Activated CD8-positive, alpha-beta memory T cell treated with anti-CD3 and anti-CD28 coated beads, Interleukin-2, amount 50 U/mL, for 24 hours (primary cell): ENCODE measurements around the gene SFMBT2.

Source experiments
- DNase-seq: peaks from one replicate; pipeline ENCODE4 v3.0.0-alpha.2; 2020; ENCODE audit errors: extremely low read depth

The SFMBT2 gene

DNA sequence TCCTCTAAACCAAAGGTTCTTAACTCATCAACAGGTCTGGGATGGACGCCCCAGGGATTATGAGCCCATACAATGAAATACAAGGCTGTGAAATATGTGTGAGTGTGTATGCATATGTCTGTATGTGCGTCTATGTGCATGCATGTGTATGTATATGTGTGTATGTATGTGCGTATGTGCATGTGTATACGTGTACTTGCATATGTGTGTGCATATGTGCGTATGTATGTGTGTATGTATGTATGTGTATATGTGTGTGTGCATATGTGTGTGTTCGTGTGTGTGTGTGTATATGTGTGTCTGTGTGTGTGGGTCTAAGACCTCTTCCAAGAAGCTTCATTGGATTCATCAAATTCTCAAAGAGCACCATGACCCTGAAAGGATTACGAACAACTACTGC, 112.3 kb downstream of the SFMBT2 start:
- no peak for DNase-seq

DNA sequence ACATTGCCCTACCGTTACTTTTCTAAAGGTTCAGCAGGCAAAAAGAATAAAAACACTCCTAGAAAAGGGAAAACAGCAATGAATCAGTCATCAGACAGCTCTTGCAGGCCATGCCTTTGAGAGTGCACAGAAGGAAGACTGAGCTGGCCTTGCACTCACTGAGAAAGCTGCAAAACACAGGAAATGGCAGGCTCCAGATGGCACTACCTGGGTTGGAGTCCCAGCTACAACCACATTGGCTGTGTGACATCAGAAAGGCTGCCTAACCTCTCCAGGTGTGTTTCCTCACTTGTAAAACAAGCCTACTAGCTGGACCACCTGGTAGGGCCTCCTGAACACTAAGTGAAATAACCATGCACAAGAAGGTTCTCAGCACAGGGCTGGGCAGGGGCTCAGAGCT, 113.7 kb downstream of the SFMBT2 start:
- DNase-seq, result no peak

- no peak for DNase-seq
Observed at GRCh38 chr10:7296648-7297047, 114.2 kb downstream of the SFMBT2 start.

DNA sequence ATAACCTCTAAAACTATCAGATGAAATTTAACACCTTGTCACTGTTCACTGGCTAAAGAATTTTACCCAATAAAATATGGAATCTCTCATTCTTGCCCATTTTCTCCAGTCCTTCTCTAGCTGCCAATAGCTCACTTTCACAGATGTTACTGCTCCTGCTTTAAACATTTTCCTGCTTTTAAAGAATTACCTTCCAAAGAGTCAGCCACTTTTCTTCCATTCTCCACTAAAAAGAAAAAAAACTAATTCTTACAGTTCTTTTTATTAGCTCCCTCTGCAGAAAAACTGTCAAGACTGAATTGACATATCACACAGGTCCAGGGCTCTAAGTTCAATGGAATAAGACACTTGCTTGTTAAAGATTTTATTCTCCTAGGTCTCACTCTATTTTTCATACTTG, 114.8 kb downstream of the SFMBT2 start:
- no peak for DNase-seq

DNA sequence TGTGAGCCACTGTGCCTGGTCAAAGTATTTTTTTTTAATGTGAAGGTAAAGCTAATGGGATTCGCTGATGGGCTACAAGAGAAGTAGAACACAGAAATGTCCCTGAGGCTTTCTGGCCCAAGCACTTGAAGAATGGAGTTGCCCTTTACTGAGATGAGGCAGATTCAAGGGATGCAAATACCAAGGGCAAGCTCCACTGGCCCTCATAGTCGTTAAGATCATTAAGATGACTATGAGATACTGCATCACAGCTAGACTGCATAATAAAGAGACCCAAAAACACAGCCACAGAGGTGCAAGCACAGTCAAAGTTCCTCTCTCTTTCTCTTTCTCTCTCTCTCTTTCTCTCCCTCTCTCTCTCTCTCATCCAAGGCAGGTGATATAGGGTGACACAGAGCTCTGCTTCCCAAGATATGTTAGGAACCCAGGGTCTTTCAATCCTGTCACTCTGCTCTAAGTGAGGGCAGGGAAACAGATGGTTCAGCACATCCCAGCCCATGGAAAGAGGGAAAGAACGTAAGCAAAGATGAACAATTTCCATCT, 117.4 kb downstream of the SFMBT2 start:
- DNase-seq, result no peak

DNA sequence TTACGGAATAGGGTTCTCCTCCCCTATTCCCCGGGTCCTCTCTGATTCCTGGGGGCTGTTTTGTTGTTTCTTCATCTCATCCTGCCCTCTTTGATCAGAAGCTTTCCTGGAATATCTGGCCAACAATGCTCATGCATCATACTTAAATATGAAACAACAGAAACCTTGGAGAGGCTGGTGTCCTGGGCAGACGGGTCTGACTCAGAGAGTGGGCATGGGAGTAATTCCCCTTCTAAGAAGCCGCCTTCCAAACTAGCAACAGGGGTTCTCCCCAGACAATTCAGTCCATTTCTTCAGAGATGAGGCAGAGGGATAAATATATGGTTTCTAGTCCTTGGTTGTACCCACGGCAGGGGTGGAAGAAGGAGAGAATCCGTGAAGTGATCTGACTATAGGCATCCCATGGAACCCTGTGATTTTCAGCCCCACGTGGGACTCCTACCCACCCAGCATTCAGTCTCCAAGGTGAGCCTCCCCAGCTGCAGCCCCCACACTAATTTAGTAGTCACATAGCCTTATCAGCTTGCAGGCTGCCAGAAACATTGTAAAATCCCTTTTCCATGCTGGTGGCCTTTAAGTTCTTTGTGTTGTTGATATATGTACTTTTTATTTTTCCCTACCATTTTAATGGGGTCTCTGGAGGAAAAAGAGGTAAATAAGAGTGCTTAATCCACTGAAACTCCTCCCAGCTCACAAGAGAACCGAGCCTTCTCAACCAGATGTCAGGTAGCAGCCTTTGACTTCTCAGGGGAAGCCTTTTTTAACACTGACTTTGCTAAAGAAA, 119.2 kb downstream of the SFMBT2 start:
- DNase-seq, result no peak

DNA sequence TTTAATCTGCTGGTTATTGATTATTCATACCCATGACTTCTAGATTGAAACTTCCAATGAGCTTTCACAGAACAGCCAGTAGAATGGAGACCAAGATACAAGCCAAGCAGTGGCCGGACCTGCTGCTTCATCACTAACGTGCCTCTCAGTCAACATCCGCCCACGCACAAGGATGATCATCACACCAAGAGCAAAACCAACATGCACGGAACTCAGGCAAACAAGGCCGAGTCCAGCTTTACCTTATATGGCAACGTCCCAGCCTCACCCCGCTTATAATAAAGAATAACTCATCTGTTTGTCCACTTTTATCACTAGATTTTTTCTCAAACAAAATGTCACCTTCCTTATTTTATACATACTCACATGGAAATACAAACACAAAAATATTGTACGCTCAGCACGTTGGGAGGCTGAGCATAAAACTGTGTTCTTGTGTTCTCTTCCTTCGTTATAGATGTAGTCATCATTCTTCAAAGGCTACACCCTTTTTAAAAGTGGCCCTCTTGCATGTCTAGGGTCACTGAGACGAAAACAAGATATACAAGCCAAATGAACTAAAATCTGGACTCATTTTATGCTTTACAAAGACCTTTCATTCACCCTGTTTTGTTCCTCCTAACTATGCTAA, 122.7 kb downstream of the SFMBT2 start:
- DNase-seq, result no peak

DNA sequence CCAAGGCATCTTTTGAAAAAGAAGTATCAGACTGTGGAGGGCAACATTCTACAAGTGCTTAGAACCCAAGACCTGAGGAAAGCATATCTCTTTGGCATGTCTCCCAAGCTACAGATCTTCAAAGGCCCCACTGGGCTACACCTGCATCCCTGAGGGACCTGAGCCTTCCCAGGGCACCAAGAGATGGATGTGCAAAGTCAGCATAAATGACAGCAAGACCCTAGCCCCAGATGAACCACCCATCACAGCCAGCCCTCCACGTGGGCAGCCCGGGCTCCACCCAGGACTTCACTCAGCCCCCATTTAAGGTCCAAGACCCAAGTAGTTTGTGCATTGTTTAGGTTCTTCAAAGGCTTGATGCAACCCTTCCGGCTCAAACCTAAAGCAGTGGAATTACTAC, 123.5 kb downstream of the SFMBT2 start:
- DNase-seq, result no peak

DNA sequence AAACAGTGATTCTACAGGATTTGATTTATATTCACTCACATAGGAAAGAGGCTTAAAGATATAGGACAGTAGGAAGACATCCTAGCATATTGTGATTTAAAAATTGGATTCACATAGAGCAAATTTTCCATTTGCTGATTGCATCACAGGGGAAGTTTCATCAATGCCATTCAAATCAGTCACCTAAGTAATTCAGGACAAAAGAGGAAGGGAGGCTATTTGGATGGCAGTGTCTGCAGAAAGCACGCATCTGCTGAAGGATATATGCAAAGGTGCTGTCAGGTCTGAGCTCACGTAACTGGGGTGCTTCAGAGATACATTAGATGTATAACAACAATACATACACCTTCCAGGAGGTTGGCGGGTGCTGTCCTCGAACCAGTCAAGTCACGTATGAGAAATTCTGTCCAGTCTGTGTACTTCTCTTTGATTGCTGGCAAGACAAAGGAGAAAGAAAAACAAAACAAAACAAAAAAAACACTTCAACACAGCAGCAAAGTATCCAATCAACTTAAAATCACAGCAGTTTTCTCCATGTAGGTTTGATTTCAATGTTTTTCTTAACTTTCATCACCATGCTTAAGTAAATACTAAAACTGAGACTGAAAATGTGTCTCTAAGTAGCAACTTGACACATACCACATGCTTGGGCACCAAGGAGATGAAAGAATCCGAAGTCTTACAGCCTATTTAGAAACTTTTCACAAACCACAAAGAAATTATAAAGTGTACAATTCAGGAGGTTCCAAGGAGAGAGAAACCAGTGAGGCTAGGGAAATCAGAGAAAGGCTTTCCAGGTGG, 125.1 kb downstream of the SFMBT2 start:
- DNase-seq, result no peak

DNA sequence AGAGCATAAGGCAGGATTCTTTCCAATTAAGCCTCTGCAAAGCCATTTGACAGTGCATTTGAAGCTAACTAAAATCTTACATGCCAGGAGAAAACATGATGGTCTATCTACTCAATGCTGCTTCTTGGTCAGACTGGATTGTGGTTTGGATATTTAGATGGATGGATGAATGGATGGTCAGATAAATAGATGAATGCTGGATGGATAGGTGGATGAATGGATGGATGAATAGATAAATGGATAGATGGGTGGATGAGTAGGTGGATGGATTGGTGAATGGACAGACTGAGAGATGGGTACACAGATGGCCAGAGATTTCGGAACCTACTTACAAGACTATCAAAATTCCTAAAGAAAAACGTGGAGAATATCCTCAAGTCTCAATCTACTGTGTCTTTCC, 127.6 kb downstream of the SFMBT2 start:
- DNase-seq, result no peak

DNA sequence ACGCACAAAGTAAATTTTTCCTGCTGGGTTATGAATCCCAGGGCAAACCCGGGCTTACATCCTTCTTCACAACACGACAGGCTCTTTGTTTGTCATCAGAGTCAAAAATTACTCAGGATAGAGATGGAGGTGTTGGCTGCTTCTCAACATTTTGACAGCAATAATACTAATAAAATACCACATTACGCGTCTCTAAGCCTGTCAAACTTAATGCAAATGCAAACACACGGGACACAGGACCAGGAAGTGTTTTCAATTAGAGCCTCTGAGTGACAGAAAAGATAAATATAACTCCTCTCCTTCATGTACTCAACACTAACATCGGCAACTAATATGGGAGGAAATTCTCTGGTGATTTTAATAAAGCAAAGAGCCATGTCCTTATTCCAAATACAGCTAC, 128.4 kb downstream of the SFMBT2 start:
- DNase-seq, result no peak

DNA sequence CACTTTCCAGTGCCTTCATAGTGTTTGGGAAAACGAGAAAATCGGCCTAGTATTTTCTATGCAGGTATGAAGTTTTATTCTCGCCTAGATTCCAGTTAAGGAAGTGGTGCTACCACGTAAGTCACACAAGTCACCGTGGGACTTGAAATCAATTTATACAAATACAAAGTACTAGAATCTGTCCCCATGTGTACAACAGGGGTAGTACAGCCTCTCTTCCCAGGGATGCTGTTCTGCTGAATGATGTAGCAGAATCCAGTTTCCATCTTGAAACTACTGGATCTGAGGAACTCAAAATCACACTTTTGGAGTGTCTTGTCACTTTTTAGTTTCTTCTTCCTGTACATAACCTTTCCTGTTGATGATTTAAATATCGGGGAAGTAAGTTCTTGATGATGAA, 129.4 kb downstream of the SFMBT2 start:
- no peak for DNase-seq

GRCh38 chr10:7279303-7279702, 131.5 kb downstream of the SFMBT2 start:
- DNase-seq, result no peak

DNA sequence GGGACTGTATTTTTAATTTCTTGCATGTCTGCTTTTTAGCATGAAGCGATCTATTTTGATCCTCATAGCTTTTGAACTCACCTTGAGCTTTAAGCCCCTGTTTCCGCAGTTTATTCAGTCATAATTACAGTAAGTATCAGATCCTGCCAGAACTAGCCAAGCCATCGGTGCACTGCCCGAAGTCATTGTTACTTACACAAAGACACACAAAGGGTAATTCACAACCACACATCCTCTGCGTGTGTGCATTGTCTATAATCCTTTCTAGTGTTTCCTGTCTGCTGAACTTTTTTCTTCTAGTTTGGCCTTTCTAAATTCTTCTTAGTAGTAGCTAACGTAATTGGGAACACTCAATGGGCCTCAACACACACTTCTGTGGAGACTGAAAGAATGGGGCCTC, 133.0 kb downstream of the SFMBT2 start:
- DNase-seq, result no peak

GRCh38 chr10:7277432-7277831, 133.4 kb downstream of the SFMBT2 start:
- no peak for DNase-seq

DNA sequence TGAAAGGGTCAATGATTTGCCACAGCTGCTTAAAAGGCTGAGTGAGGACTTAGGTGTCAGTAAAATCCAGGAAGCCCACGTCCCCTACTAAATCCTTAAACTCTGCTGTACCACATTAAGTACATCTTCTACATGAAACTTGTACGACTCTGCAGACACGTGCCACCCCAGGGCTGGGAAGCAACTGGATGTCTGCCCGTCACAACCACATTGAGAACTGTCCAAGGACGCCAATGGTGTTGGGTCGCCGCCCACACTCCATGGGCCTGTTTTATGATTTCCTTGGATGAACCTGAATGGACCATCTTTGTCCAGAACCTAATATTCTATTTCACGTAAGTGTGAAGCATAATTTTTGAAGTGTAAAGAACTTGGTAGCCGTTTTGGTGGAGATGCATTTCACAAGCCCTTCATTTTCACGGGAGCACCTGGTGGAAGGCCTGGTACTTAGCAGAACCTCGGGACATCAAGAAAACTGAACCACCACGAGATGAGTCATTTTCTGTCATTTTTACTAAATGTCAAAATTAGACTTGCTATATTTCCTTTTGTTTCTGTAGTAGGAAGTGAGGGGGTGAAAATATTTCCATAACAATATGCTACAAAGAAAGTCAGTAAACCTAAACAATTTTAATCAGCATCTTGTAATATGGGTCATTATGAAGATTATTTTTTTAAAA, 134.9 kb downstream of the SFMBT2 start:
- DNase-seq, result no peak

- no peak for DNase-seq
Observed at GRCh38 chr10:7274293-7274692, 136.5 kb downstream of the SFMBT2 start.

GRCh38 chr10:7272008-7272407, 138.8 kb downstream of the SFMBT2 start:
- no peak for DNase-seq

GRCh38 chr10:7269988-7270387, 140.8 kb downstream of the SFMBT2 start:
- no peak for DNase-seq

- DNase-seq, result no peak
Observed at GRCh38 chr10:7267142-7267541, 143.7 kb downstream of the SFMBT2 start.

- DNase-seq, result no peak
Observed at GRCh38 chr10:7265396-7266123, 145.3 kb downstream of the SFMBT2 start.
